ENCODE data around the gene HP1BP3.

HP1BP3 gene

GRCh38 chr1:20767271-20767670 lies 19.8 kb downstream of the HP1BP3 start:
- no peak for DNase-seq

- no peak for DNase-seq
Measured at GRCh38 chr1:20763417-20763816, 23.7 kb downstream of the HP1BP3 start.

GRCh38 chr1:20760322-20760721 lies 26.8 kb downstream of the HP1BP3 start:
- DNase-seq = no peak

DNA sequence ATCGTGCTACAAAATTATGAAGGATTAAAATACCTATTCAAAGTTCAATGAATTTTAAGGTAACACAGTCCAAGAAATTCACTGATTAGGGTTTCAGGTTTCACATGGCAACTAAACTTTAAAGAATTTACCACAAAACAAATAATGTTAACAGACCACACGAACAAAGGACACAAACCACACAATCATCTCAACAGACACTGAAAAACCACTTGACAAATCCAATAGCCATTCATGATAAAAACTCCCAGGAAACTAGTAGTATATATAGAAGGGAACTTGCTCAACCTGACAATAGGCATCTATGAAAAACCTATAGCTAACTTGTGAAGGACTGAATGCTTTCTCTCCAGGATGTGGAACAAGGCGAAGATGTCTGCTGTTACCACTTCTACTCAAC lies 33.5 kb downstream of the HP1BP3 start:
- DNase-seq = no peak

DNA sequence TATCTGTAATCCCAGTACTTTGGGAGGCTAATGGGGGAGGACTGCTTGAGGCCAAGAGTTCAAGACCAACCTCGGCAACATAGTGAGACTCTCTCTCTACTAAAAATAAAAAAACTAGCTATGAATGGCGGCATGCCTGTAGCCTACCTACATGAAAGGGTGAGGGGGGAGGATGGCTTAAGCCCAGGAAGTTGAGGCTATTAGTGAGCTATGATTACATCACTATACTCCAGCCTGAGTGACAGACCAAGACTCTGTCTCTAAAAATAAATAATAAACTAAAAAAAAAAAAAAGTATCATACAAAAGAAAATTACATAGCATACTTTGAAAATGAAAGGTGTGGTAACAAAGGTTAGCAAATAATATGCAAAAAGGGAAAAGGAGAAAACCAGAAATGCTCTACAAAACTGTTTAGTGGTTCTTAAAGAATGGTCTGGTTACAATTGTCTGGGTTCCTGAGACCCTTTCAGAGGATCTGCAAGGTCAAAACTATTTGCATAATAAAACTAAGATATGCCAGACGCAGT lies 35.6 kb downstream of the HP1BP3 start:
- no peak for DNase-seq

GRCh38 chr1:20742671-20743070 lies 44.4 kb downstream of the HP1BP3 start:
- DNase-seq = no peak

DNA sequence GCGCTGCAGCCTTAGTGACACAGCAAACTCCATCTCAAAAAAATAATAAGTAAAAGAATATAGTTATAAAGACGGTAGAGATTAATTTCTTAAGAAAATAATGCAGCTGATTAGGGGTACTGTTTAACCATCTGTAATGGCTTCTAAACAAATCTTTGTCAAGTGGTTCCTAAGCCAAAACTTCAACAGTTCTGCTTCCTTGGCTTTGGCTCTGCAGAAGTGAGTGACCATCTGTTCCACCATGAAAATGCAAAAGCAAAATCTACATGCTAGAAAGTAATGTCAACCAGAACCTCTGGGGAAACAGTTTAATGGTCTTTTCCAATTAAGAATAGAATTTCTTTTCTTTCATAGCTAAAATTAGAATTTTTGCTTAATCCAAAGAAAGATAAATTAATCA lies 46.3 kb downstream of the HP1BP3 start:
- DNase-seq = no peak

DNA sequence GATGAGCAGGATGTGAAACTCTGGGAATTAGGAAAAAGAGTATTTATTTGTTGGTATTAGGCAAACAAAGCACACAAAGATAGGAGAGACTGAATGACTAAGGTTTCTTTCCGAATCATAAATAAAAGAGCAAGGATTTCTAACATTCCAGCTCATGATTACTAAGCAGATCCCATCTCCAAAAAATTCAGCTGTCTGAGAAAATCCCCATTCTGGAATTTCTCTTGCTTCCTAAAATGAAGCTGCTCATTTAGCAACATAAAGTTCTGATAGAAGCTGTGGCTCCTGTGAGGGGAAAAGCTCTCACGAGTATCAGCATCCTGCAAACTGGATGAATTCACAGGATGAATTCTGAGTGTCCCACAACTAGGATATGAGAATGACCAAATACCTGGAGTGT lies 47.9 kb downstream of the HP1BP3 start:
- no peak for DNase-seq

GRCh38 chr1:20735581-20736111 lies 51.5 kb downstream of the HP1BP3 start:
- peak; percentile 34 for DNase-seq

DNA sequence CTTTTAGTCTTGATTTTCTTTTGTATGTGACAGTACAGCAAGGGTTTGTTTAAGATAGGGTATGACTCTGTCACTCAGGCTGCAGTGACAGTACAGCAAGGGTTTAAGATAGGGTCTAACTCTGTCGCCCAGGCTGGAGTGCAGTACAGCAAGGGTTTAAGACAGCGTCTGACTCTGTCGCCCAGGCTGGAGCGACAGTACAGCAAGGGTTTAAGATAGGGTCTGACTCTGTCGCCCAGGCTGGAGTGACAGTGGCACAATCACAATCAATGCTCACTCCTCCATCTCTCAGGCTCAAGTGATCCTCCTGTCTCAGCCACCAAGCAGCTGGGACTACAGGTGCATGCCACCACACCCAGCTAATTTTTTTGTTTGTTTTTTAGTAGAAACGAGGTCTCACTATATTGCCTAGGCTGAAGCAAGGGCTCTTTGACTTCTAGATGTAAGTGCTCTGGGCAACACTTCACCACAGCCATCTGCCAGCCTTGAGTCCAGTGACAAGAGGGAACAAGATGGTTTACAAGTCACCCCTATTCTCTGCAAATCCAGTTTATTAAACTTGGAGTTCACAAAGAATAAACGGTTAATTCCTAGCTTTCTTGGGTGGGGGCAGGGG lies 53.6 kb downstream of the HP1BP3 start:
- peak; percentile 39 for DNase-seq

DNA sequence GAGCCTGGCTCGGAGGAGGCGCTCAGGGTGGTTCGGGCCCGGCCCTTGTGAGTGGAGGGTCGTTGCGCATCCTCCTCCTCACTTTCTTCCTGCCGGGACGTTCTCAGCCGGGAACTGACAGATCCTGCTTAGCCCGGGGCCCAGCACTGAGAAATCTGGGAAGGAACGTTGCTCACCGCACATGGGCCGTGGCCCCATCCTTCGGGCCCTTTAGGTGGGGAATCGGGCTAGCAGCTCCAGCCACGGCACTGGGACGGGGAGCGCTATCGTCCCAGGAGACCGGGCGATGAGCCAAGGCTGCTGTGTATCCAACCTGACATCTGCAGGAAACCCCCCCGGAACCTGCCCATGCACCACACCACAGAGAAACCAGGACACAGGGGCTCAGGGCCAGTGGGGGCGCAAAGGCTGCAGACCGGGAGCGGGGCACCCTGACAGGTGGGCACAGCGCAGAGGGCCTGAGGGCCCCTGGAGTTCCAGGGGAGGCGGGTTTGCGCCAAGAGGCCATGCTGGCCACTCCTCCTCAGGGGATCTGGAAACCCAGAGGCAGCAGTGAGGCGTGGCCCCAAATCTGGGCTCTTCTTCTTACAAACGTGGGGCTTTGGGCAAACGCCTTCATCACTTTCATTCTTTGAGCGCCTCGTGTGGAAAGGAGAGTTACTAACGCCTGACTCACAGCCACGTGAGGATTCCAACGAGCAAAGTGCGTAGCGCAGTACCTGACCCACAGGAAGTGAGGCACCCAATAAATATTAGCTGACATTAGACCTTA lies 54.3 kb downstream of the HP1BP3 start, which contains the start of gene SH2D5:
Gene SH2D5 (minus strand): TSS at position 116 of the 772 bp plus-strand sequence. CDS start 4,659 bp downstream, outside the sequence.
- DNase-seq = peak; percentile 55

GRCh38 chr1:20732071-20732587 lies 55.0 kb downstream of the HP1BP3 start:
- peak; percentile 56 for DNase-seq

DNA sequence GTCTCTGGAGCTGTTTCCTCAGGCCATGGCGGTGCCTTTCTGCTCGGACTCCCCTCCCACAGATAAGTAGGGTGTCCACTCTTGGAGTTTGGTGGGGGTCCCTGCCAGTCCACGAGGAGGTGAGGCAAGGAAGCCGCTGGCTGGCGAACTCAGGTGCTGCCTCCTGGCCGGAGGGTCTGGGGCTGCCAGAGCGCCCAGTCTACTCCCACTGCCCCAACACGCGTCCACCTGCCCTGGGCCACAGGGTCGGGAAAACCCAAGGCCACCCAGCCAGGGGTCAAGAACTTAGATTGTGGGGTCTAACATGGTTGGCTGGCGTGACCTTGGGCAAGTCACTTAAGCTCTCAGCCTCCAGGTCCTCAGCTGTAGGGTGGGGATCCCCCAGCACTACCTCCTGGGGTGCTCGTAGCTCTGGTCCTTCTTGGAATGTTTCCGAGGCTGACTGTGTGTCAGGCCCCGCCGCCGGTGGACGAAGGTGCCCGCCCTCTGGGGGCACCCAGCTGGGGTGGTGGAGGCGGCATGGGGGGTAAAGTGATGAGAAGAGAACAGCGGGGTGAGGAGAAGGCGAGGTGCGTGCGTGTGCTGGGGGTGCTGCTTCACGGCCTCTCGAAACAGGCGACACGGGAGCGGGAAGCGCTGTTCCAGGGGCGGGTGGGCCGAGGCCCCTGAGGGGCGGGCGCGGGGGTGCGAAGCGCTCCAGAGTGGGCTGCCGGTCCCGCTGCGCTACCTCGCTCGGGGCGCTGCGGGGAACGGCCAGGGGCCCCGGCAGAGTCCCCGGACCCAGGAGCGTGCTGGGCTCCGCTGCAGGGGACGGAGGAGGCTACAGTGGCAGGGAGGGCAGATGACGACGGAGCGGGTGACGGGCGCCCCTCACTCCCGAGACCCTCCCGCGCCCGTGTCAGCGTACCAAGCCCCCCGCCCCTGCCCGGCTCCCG lies 55.8 kb downstream of the HP1BP3 start:
- DNase-seq = peak; percentile 42

DNA sequence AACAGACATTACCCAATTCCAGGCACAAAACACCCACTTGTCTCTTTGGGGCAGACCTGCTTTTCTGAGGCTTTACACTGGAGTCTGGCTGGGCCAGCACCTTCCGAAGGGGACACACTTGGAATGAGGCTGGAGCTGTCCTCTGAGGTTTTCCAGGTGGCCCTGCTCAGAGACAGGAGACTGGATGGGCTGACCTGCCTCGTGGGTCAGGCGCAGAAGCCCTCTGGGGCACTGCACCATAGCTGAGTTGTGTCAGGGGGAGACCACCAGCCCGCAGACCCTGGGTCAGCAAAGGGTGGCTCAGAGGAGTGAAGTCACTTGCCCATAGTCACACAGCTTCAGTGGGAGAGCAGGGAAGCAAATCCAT lies 56.4 kb downstream of the HP1BP3 start:
- DNase-seq = peak; percentile 30

GRCh38 chr1:20729990-20730689 lies 57.0 kb downstream of the HP1BP3 start:
- DNase-seq = peak; percentile 40

DNA sequence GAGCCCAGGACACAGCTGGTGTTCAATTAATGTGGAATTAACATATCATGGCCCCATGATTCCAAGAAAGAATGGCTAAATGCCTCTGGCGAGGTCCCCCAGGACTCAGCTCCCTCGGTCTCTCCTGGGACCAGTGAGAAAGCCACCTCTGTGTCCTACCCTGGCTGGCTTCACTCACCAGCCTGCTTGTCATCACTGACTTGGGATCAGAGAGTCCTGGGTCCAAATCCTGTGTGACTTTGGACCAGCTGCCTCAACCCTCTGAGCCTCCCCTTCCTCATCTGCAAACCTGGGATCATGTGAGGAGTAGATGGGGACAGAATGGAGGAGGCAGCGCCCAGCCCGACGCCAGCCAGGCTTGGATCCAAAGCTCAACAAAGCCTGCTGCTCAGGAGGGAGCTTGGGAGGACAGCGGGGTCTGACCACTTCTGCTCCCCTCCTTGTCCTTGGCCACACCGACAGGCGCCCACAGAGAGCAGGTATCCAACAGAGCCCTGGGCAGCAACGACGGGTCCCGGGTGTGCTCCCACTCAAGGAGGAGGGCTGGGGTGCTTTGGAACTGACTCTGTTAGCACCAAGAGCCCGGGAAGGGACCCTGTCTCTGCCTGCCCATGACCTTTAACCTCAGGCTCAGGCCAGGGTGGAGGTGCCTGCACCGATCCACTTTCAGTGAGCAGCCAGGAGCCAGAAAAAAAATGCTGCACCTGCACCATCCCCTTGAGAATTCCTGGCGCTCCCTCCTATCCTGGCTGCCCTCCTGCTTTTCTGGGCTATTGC lies 57.8 kb downstream of the HP1BP3 start:
- DNase-seq = peak; percentile 28

DNA sequence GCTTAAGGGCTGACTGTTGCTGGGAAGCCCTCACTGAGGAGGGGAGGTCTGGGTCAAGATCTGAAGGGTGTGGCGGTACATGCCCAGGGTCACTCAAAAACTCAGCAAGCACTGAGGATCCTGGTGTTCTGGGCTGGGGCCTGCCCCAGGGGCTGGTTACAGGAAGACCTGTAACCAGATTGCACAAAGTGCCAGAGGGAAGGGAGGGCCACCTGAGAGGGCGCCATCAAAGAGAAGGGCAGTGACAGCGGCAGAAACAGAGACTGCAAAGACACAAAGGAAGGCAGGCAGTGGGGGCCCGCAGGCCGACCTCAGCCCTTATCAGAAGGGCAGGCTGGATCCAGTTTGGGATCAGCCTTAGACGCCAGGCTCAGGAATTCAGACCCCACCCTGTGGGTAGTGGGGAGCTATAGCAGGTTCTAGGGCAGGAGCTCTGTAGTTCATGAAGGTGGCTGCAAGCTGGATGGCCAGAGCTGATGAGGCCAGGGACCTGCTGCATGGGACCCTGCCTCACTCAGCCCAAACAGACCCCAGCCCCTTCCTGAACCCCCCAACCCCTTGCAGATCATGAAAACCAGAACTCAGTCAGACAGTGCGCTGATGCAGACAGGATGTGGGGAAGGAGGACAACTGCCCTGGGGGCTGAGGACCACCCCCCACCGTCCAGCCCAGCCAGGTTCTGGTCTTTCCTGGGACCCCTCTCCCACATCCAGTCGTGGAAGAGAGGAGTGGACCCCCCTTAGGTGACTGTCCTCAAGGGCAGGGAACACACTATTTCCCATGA lies 58.5 kb downstream of the HP1BP3 start:
- DNase-seq = peak; percentile 36

DNA sequence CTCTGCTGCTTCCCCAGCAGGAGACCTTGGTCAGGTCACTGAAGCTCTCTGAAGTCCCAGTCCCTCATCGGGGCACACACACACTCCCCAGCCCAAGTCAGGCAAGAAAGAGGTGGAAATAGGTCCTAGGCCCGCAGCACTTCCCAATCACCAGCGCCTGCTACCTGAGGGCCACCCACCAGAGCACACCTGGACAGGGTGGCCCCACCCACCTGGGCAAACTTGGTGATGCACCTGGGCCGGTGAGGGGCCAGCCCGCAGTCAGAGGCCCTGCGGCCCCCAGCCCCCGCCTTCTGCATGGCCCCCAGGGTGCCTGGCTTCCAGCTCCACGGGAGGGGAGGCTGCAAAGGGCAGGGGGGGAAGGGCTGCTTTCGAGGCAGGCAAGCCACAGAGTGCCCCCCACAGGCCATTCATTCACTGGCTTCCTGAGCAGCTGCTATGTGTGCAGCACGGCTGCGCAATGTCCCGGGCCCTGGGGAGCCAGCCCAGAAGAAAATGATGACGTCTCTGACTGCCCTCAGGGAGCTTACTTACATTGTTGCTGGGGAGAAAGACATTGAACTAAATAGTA lies 59.3 kb downstream of the HP1BP3 start:
- DNase-seq = peak; percentile 37

DNA sequence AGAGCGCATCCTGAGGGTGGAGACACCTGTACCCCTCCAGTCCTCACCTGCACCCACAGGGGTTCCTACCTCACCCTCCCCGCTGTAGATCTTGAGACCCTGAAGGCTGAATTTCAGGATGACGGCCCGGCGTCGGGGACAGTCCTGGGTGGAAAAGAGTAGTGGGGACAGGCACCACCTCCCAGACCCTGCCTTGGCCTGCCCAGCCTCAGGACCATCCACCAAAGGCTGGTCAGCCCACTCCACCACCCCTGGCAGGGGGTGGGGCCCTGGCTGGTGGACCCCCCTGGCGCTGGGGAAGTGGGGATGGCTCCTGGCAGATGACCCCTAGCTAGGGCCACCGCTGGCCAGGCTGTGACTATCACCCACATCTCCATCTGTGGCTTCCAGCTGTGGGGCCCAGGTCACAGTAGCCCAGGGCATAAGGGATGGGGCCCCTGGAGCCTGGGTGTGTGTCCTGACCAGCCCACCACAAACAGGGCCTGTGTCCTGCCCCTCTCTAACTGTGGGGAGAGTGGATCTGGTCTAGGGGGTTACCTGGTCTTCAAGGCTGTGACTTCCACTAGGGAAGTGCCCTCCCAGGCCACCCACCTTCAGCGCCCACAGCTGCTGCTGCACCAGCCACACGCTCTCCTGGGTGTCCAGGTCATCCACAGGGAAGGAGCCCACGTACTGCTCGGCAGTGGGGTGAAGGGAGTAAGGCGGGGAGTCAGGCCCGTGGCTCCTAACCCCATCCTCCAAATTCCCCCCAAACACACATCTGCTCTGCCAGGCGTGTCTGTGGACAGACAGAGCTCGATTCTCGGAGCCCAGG lies 60.0 kb downstream of the HP1BP3 start:
- DNase-seq = peak; percentile 37
